SU-DHL-6 (cell line): ENCODE measurements around the gene GPRC5D.

Source experiments
- H2AFZ ChIP-seq: fragments of 200-600 bp; sonication (generic); 2 replicates; pipeline ENCODE4 v1.6.1; 2014; ENCODE audit warnings: low read depth, mild to moderate bottlenecking, moderate library complexity, mixed read lengths, antibody characterized with exemption, low read length; ENCODE audit not compliant: severe bottlenecking
- H3F3A ChIP-seq: fragments of 200-600 bp; shearing (Covaris generic); 2 replicates; pipeline ENCODE4 v1.6.0; 2016; ENCODE audit warnings: antibody characterized with exemption, mild to moderate bottlenecking; ENCODE audit not compliant: insufficient read depth
- H3K27ac ChIP-seq: fragments of 200-600 bp; sonication (generic); 2 replicates; pipeline ENCODE4 v1.5.1; 2016; ENCODE audit warnings: low read depth, mild to moderate bottlenecking, low read length, moderate library complexity, mixed read lengths
- H3K27me3 ChIP-seq: fragments of 200-600 bp; sonication (generic), shearing (Covaris generic); 2 replicates; pipeline ENCODE4 v1.6.0; 2014; ENCODE audit warnings: mild to moderate bottlenecking, low read length
- H3K36me3 ChIP-seq: fragments of 200-600 bp; sonication (generic); 2 replicates; pipeline ENCODE4 v1.6.1; 2014; ENCODE audit warnings: mild to moderate bottlenecking, low read length, mixed read lengths
- H3K4me2 ChIP-seq: fragments of 300-600, 200-600 bp; shearing (Covaris generic), sonication (generic); 2 replicates; pipeline ENCODE4 v1.6.0; 2014; ENCODE audit warnings: low read length, low read depth, mild to moderate bottlenecking; ENCODE audit not compliant: poor library complexity, severe bottlenecking
- H3K4me3 ChIP-seq: fragments of 200-600 bp; sonication (generic); 2 replicates; pipeline ENCODE4 v1.5.1; 2014; ENCODE audit warnings: antibody characterized with exemption, low read length, mild to moderate bottlenecking, mixed read lengths; ENCODE audit not compliant: insufficient read depth, poor library complexity, severe bottlenecking
- H3K79me2 ChIP-seq: fragments of 200-600 bp; sonication (generic); 2 replicates; pipeline ENCODE4 v1.6.1; 2014; ENCODE audit warnings: mild to moderate bottlenecking, low read length, moderate library complexity; ENCODE audit not compliant: insufficient read depth
- H3K9ac ChIP-seq: fragments of 200-600 bp; sonication (generic); 2 replicates; pipeline ENCODE4 v1.7.0; 2014; ENCODE audit warnings: mild to moderate bottlenecking, low read length
- H3K9me2 ChIP-seq: fragments of 200-600 bp; sonication (generic); replicated peaks from 2 replicates; pipeline ENCODE4 v1.6.1; 2014; ENCODE audit warnings: low read length; ENCODE audit not compliant: insufficient read depth
- H3K9me3 ChIP-seq: fragments of 200-600 bp; sonication (generic); 2 replicates; pipeline ENCODE4 v1.6.1; 2014; ENCODE audit warnings: low read length, mixed read lengths; ENCODE audit not compliant: insufficient read depth
- H4K20me1 ChIP-seq: fragments of 200-600 bp; sonication (generic); 2 replicates; pipeline ENCODE4 v1.6.1; 2014; ENCODE audit warnings: low read depth, mild to moderate bottlenecking, antibody characterized with exemption, low read length, moderate library complexity, mixed read lengths
- CTCF ChIP-seq: fragments of 200-600 bp; sonication (generic); IDR thresholded peaks from one replicate; pipeline ENCODE4 v1.5.1; 2017; ENCODE audit warnings: antibody characterized with exemption, mild to moderate bottlenecking, low read length, moderate library complexity; ENCODE audit not compliant: insufficient read depth, poor library complexity, severe bottlenecking
- EZH2phosphoT487 ChIP-seq: fragments of 200-600 bp; sonication (generic), shearing (Covaris generic); conservative IDR thresholded peaks from 2 replicates; pipeline ENCODE4 v1.6.1; 2018; ENCODE audit warnings: mild to moderate bottlenecking, antibody characterized with exemption, low read length, moderate library complexity, mixed read lengths

GPRC5D gene

GRCh38 chr12:12909228-12909994 is 42.6 kb downstream of the GPRC5D start:
- Histone ChIP-seq H3K9me3 (no peaks in the 10 kb centered on the region), H3K4me3 (no peak overlapping the region), H3K9me2 (no peaks in the 10 kb centered on the region), H3K36me3 (no peaks in the 10 kb centered on the region), H4K20me1 (no peaks in the 10 kb centered on the region), H3K79me2 (no peaks in the 10 kb centered on the region), H3K4me2 (no peak overlapping the region), H3F3A (no peaks in the 10 kb centered on the region), H3K27ac (no peak overlapping the region), H3K27me3 (no peaks in the 10 kb centered on the region), H3K9ac (no peak overlapping the region), H2AFZ (no peak overlapping the region)
- no peak for TF ChIP-seq EZH2phosphoT487
- TF ChIP-seq CTCF: no peak

- TF ChIP-seq CTCF (no peak), EZH2phosphoT487 (no peak)
- Histone ChIP-seq H3K4me3 (no peak overlapping the region), H3K9me2 (no peaks in the 10 kb centered on the region), H3K36me3 (no peaks in the 10 kb centered on the region), H3K27me3 (no peaks in the 10 kb centered on the region), H3K4me2 (no peak overlapping the region), H3K9ac (no peak overlapping the region), H4K20me1 (no peaks in the 10 kb centered on the region), H3K9me3 (no peaks in the 10 kb centered on the region), H2AFZ (no peak overlapping the region), H3K27ac (no peak overlapping the region), H3F3A (no peaks in the 10 kb centered on the region), H3K79me2 (no peaks in the 10 kb centered on the region)
Measured at GRCh38 chr12:12908711-12909110, 43.3 kb downstream of the GPRC5D start.

GRCh38 chr12:12908252-12908651 is 43.7 kb downstream of the GPRC5D start:
- Histone ChIP-seq H3K27ac (no peak overlapping the region), H3K9me3 (no peaks in the 10 kb centered on the region), H3F3A (no peaks in the 10 kb centered on the region), H3K4me3 (no peak overlapping the region), H3K9ac (no peak overlapping the region), H3K79me2 (no peaks in the 10 kb centered on the region), H3K36me3 (no peaks in the 10 kb centered on the region), H3K4me2 (no peak overlapping the region), H3K27me3 (no peaks in the 10 kb centered on the region), H3K9me2 (no peaks in the 10 kb centered on the region), H2AFZ (no peak overlapping the region), H4K20me1 (no peaks in the 10 kb centered on the region)
- no peak for TF ChIP-seq EZH2phosphoT487
- TF ChIP-seq CTCF: no peak
